ENCODE measurements around the gene CCDC9.

- TF ChIP-seq POLR2A (IDR thresholded peaks at IDR 0.05; ENCODE audit: low read length): peak; percentile 91
- no peak for TF ChIP-seq GATA1 (IDR thresholded peaks at IDR 0.05; ENCODE audit: low read depth, low read length)
These were observed at the start of gene CCDC9 for GRCh38 chr19:47255879-47256692.

Data from erythroblast (primary cell).